Tibial nerve (tissue), 4 donors: ENCODE measurements around the gene CLDN11. TPM values are rescaled to one million over a fixed set of nuclear protein-coding genes. Genes with fewer than 3 reads are reported as not detected.

Experiments used
- DNase-seq, 2 donors: peaks; one replicate each; pipeline ENCODE4 v3.0.0-alpha.2; 2019; ENCODE audit warnings: low spot score in 2 of 2
- H3K27ac ChIP-seq, 4 donors: fragments of 200-600 bp; sonication (generic) in 3 of 4; one replicate each; pipeline ENCODE4 v1.5.1; 2017 to 2019; ENCODE audit warnings: mild to moderate bottlenecking in 1 of 4
- H3K27me3 ChIP-seq, 2 donors: fragments of 200-600 bp; sonication (generic) in 1 of 2; one replicate each; pipeline versions ENCODE4 v1.5.1 to v1.6.0; 2017 to 2019
- H3K36me3 ChIP-seq, 3 donors: fragments of 200-600 bp; sonication (generic); one replicate each; pipeline ENCODE4 v1.5.1; 2018 to 2019
- H3K4me1 ChIP-seq, 4 donors: fragments of 200-600 bp; sonication (generic) in 3 of 4; one replicate each; pipeline ENCODE4 v1.5.1; 2017 to 2019
- H3K4me3 ChIP-seq, 4 donors: fragments of 200-600 bp; sonication (generic) in 3 of 4; one replicate each; pipeline ENCODE4 v1.5.1; 2017 to 2019; ENCODE audit warnings: mild to moderate bottlenecking in 1 of 4, moderate library complexity in 1 of 4
- H3K9me3 ChIP-seq, 4 donors: fragments of 200-600 bp; sonication (generic) in 3 of 4; one replicate each; pipeline ENCODE4 v1.5.1; 2017 to 2019
- EP300 ChIP-seq, 2 donors: sonication (generic); formaldehyde crosslinking; IDR thresholded peaks; one replicate each; pipeline ENCODE4 v1.6.1; 2017; ENCODE audit warnings: antibody characterized with exemption in 2 of 2, mild to moderate bottlenecking in 1 of 2
- POLR2A ChIP-seq, 2 donors: fragments of 450-650 bp; IDR thresholded peaks; one replicate each; pipeline ENCODE4 v1.6.1; 2017; ENCODE audit warnings: antibody characterized with exemption in 2 of 2, mild to moderate bottlenecking in 2 of 2, moderate library complexity in 2 of 2
- WGBS, 2 donors: methylation state at CpG; one replicate each; pipeline ENCODE4 v1.1.5; 2018; 5-methylcytosine and 5-hydroxymethylcytosine counted together
- total RNA-seq, 4 donors: library from RNA; depleted of rRNA; stranded (reverse); fragments of >200 nt; gene quantifications; one replicate each; pipeline ENCODE4 v1.1.0, GENCODE V29; 2016
- TF ChIP-seq, protein P1 (sequence below), 5 experiments: fragments of 200-600 bp in 3 of 5; fragments of 450-650 bp in 2 of 5; sonication (generic) in 3 of 5; IDR thresholded peaks; one replicate each; pipeline ENCODE4 v1.5.1; 2016 to 2019; ENCODE audit warnings: antibody characterized with exemption in 5 of 5, mild to moderate bottlenecking in 3 of 5, moderate library complexity in 2 of 5

The CLDN11 gene
- 10 to 100 TPM; 32.0 to 65.1 (median 52.8) TPM for total RNA-seq

DNA sequence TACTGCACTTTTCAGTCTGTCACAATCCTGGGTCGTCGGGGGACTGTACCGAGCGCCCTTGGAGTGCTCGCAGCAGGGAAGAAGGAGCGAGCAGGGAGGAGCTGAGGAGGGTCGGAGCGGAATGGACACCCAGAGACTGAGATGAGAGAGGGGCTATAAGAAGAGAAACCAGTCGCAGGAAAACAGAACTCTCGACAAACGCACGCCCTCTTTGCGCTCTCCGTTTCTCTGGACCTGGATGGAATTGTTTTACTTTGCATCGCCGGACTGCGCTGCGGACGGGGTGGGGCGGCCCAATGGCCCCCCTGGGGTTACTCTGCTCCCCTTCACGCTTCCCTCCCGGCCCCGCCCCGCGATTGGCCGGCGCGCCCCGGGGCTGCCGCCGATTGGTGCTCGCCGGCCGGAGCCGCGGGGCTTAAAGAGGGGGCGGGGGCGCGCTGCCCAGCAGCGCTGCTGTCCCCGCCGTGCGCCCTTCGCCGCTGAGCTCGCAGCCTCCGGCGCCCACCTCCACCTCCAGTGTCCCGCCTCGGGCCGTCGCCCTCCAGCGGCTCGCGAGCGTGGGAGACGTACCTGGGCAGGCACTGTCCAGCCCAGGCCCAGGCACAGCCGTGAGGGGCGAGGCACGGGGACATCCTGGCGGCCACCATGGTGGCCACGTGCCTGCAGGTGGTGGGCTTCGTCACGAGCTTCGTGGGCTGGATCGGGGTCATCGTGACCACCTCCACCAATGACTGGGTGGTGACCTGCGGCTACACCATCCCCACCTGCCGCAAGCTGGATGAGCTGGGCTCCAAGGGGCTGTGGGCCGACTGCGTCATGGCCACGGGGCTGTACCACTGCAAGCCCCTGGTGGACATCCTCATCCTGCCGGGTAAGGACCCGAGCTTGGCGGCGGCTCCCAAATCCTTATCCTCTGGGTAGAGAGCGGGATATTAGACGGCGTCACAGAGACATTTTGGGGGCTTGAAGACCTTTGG lies at the start of gene CLDN11:
CLDN11 (plus strand) TSS at position 447 of the 977 bp plus-strand sequence; CDS start at position 646, 199 bp downstream.
- DNase-seq = peak in 1 of 2 donors; percentile 41
- Histone ChIP-seq H3K27me3 (no peaks in the 10 kb centered on the region), H3K9me3 (no peaks in the 10 kb centered on the region), H3K27ac (peak within 1 kb of the TSS; percentile 60 to 94 (median 87)), H3K4me3 (peak within 1 kb of the TSS; percentile 42 to 77 (median 60)), H3K4me1 (peaks cover 0 to 46% (median 3%) of the 10 kb centered on the region in 4 donors), H3K36me3 (no peaks in the 10 kb centered on the region)
- TF ChIP-seq, protein P1, sequence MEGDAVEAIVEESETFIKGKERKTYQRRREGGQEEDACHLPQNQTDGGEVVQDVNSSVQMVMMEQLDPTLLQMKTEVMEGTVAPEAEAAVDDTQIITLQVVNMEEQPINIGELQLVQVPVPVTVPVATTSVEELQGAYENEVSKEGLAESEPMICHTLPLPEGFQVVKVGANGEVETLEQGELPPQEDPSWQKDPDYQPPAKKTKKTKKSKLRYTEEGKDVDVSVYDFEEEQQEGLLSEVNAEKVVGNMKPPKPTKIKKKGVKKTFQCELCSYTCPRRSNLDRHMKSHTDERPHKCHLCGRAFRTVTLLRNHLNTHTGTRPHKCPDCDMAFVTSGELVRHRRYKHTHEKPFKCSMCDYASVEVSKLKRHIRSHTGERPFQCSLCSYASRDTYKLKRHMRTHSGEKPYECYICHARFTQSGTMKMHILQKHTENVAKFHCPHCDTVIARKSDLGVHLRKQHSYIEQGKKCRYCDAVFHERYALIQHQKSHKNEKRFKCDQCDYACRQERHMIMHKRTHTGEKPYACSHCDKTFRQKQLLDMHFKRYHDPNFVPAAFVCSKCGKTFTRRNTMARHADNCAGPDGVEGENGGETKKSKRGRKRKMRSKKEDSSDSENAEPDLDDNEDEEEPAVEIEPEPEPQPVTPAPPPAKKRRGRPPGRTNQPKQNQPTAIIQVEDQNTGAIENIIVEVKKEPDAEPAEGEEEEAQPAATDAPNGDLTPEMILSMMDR (IDR thresholded peaks at IDR 0.05) = peak in 1 of 5 experiments; percentile 34
- TF ChIP-seq POLR2A (IDR thresholded peaks at IDR 0.05) (peak; percentile 32 to 64), EP300 (IDR thresholded peaks at IDR 0.05) (peak in 1 of 2 donors; percentile 73)
- WGBS, 2 donors = 4% methylated on average over 38 to 60 of the region's 79 CpGs

DNA sequence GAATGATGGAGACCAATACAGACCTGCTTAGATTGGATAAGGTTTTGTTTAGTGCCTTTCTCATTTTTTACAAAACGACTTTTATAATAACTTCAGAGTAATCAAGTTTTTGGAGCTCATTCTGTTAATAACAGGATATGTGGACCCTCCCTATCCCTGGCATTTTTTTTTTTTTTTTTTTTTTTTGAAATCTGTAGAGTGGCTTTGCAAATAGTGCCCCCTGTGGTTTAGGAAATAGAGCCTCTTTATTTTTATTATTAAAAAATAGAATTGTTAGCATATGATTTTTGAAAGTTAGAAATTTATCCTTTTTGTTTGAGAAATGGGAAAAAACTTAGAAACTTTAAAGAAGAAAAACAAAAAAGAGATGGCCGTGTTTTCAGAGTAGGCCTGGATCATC lies 49.7 kb upstream of the CLDN11 start:
- H3K9me3 ChIP-seq = no peaks in the 10 kb centered on the region
- H3K36me3 ChIP-seq = peaks cover 0 to 5% (median 0%) of the 10 kb centered on the region in 3 donors
- TF ChIP-seq, protein P1 (IDR thresholded peaks at IDR 0.05) = peak in 3 of 5 experiments; percentile 23 to 29 (median 27)
- no peak for TF ChIP-seq POLR2A (IDR thresholded peaks at IDR 0.05)
- no peak for DNase-seq
- H3K27me3 ChIP-seq = no peaks in the 10 kb centered on the region
- no peak overlapping the region for H3K27ac ChIP-seq
- WGBS, 2 donors = 66 to 74% methylated on average over 2 of the region's 2 CpGs
- peaks cover 0 to 36% (median 7%) of the 10 kb centered on the region in 4 donors for H3K4me1 ChIP-seq
- no peak overlapping the region for H3K4me3 ChIP-seq

DNA sequence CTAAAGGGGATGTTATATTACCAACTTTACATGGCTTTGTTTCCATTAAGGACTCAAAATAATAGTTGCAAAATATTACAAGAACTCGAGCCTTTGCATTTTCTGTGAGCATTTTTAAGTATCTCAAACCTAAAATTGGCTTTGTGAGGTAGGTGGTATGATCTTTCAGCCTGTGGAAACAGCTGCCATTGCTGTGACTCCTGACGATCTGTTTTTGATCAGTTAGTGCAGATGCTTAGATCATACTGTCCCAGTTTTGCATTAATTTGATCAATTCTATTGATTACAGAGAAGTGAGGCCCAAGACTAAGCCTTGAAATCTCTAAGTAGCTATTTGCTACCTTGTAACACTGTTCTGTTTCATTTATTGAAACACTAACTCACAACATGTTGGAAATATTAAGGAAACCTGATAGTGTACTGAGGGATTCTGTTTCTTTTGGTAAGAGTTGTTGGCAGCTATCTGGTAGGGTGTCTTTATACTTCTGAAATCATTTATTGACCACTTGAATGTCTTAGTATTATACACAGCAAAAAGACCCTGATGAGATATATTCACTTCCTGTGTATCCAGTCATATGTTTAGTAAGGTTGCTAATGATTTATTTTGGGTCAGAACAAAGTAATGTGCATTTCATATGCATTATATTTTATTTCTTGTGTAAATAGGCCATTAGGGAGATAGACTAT lies 46.3 kb upstream of the CLDN11 start:
- 52 to 56% methylated on average over 2 of the region's 2 CpGs for WGBS, 2 donors
- Histone ChIP-seq H3K27ac (no peak overlapping the region), H3K9me3 (no peaks in the 10 kb centered on the region), H3K27me3 (no peaks in the 10 kb centered on the region), H3K4me3 (no peak overlapping the region), H3K4me1 (peaks cover 0 to 45% (median 9%) of the 10 kb centered on the region in 4 donors), H3K36me3 (no peaks in the 10 kb centered on the region)
- DNase-seq = no peak
- TF ChIP-seq EP300 (IDR thresholded peaks at IDR 0.05) = no peak
- TF ChIP-seq POLR2A (IDR thresholded peaks at IDR 0.05) = no peak
- TF ChIP-seq, protein P1 (IDR thresholded peaks at IDR 0.05) = no peak

DNA sequence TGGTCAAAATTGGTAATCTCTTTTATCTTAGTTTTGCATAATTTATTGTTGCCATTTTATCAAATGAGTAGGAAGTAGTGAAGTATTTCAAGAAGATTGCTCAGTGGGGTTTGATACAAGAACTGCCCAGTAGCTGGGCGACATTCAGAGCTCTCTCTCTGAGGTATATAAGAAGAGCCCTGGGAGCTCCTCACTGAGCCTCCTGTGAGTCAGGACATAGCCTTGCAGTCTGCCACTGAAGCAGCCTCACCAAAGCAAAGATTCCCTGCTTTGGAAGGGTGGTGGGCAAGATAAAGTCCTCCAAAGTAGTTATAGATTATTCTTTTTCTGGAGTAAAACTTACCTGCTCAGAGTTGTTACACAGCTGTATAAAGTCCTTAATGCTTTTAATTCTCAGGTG lies 35.1 kb upstream of the CLDN11 start:
- WGBS, 2 donors = 76 to 80% methylated on average over 1 of the region's 1 CpG
- TF ChIP-seq EP300 (IDR thresholded peaks at IDR 0.05) (no peak), POLR2A (IDR thresholded peaks at IDR 0.05) (no peak)
- TF ChIP-seq, protein P1 (IDR thresholded peaks at IDR 0.05) = no peak
- Histone ChIP-seq H3K9me3 (no peaks in the 10 kb centered on the region), H3K27ac (no peak overlapping the region), H3K36me3 (peaks cover 0 to 69% (median 7%) of the 10 kb centered on the region in 3 donors), H3K4me1 (no peaks in the 10 kb centered on the region), H3K4me3 (no peak overlapping the region), H3K27me3 (no peaks in the 10 kb centered on the region)
- DNase-seq = no peak
